HepG2 (cell line): Measurements from ENCODE around the gene TMEM185B. TPM values are rescaled to one million over a fixed set of nuclear protein-coding genes. Genes with fewer than 3 reads are reported as not detected.

Experiments used
- ATAC-seq: fragments of 200-7000 bp; cut with Tn5 transposase; 3 replicates; pipeline ENCODE4 v1.9.1; 2020; ENCODE audit warnings: mild to moderate bottlenecking, moderate library complexity
- BruUV-seq: library from RNA; stranded (reverse); fragments of 400-500 nt; replicated peaks from 2 replicates; lab custom pipeline; 2021; lab: Mats Ljungman, UMichigan
- CTCF ChIA-PET: fragments of 300-600 bp; formaldehyde crosslinking; extraction: SDS; loops from one replicate; lab custom pipeline; 2021; ENCODE audit warnings: low total read pairs, inconsistent platforms, low intra/inter-chr PET ratio; lab: Yijun Ruan, JAX
- POLR2A ChIA-PET: fragments of 350-600 bp; sonication (Branson Sonifier 250); formaldehyde crosslinking; loops from one replicate; lab custom pipeline; 2020; ENCODE audit warnings: antibody characterized with exemption, inconsistent platforms; lab: Yijun Ruan, JAX
- DNase-seq: peaks from one replicate; pipeline ENCODE4 v3.0.0-alpha.2; 2015; ENCODE audit warnings: low spot score
- FAIRE-seq: peaks from 3 replicates; lab custom pipeline; 2011; peaks lifted over from hg19 to GRCh38; lab: Jason Lieb, UNC
- H2AFZ ChIP-seq: one replicate; pipeline ENCODE4 v1.6.1; 2011; ENCODE audit warnings: low read length, inconsistent platforms
- H3K27ac ChIP-seq: fragments of 300-600 bp; 3 replicates; pipeline ENCODE4 v1.8.0; 2011; ENCODE audit warnings: mixed run types, mild to moderate bottlenecking, mixed read lengths, low read length, inconsistent platforms; ENCODE audit not compliant: insufficient read depth; ENCODE audit errors: extremely low read length
- H3K27me3 ChIP-seq, 2 experiments: fragments of 200-600 bp in 1 of 2; 2 replicates in 1 of 2; 3 replicates in 1 of 2; pipeline versions ENCODE4 v1.6.0 to v1.8.0; 2011; ENCODE audit warnings: low read length in 2 of 2, mild to moderate bottlenecking in 2 of 2, moderate library complexity in 2 of 2, inconsistent platforms in 1 of 2; ENCODE audit not compliant: insufficient read depth in 2 of 2, control insufficient read depth in 1 of 2
- H3K36me3 ChIP-seq, 2 experiments: fragments of 200-600 bp in 1 of 2; replicated peaks in 1 of 2; 2 replicates in 1 of 2; 3 replicates in 1 of 2; pipeline versions ENCODE4 v1.5.1 to v1.8.0; 2011; ENCODE audit warnings: low read length in 2 of 2, inconsistent platforms in 1 of 2; ENCODE audit not compliant: insufficient read depth in 2 of 2, control insufficient read depth in 1 of 2
- H3K4me1 ChIP-seq: 2 replicates; pipeline ENCODE4 v1.5.1; 2012; ENCODE audit warnings: low read length, inconsistent platforms; ENCODE audit not compliant: insufficient read depth
- H3K4me2 ChIP-seq: 2 replicates; pipeline ENCODE4 v1.6.0; 2011; ENCODE audit warnings: low read depth, low read length, inconsistent platforms
- H3K4me3 ChIP-seq, 3 experiments: fragments of 200-600 bp in 1 of 3; sonication (generic), shearing (Covaris generic) in 1 of 3; replicated peaks in 1 of 3; 2 replicates each; pipeline ENCODE4 v1.5.1; 2011 to 2016; ENCODE audit warnings: low read length in 3 of 3, inconsistent platforms in 2 of 3, low read depth in 2 of 3, mild to moderate bottlenecking in 2 of 3, control low read depth in 1 of 3, mixed read lengths in 1 of 3; ENCODE audit not compliant: insufficient read depth in 1 of 3
- H3K79me2 ChIP-seq: one replicate; pipeline ENCODE4 v1.6.1; 2011; ENCODE audit warnings: low read length, inconsistent platforms; ENCODE audit not compliant: insufficient read depth
- H3K9ac ChIP-seq: 2 replicates; pipeline ENCODE4 v1.6.0; 2011; ENCODE audit warnings: mild to moderate bottlenecking, low read depth, low read length, inconsistent platforms; ENCODE audit not compliant: insufficient read depth
- H3K9me3 ChIP-seq: 2 replicates; pipeline ENCODE4 v1.5.1; 2012; ENCODE audit warnings: mild to moderate bottlenecking, low read length
- H4K20me1 ChIP-seq: 2 replicates; pipeline ENCODE4 v1.6.0; 2011; ENCODE audit warnings: inconsistent platforms, mild to moderate bottlenecking, low read length, moderate library complexity; ENCODE audit not compliant: insufficient read depth
- AHR ChIP-seq: IDR thresholded peaks from 2 replicates; pipeline ENCODE4 v1.6.1; 2018; ENCODE audit warnings: missing genetic modification reagents, missing compliant biosample characterization
- BCL6 ChIP-seq: IDR thresholded peaks from 2 replicates; pipeline ENCODE4 v1.6.1; 2016; ENCODE audit warnings: missing genetic modification reagents, missing compliant biosample characterization
- KDM1A ChIP-seq: IDR thresholded peaks from 2 replicates; pipeline ENCODE4 v1.6.1; 2016; ENCODE audit warnings: missing compliant biosample characterization
- NFIB ChIP-seq: sonication (generic); formaldehyde crosslinking; IDR thresholded peaks from 2 replicates; pipeline ENCODE4 v1.9.0; 2021; ENCODE audit warnings: missing genetic modification reagents, mild to moderate bottlenecking, borderline replicate concordance
- PHF5A ChIP-seq: IDR thresholded peaks from one replicate; pipeline ENCODE4 v1.6.1; 2018; ENCODE audit warnings: low read depth, missing genetic modification reagents; ENCODE audit not compliant: unreplicated experiment
- POLR2AphosphoS2 ChIP-seq: IDR thresholded peaks from 2 replicates; pipeline ENCODE4 v1.6.1; 2011; ENCODE audit warnings: low read depth, low read length, improper control_type of control experiment
- RARA ChIP-seq: IDR thresholded peaks from 2 replicates; pipeline ENCODE4 v1.6.1; 2016; ENCODE audit warnings: missing genetic modification reagents, missing compliant biosample characterization
- U2AF2 ChIP-seq: fragments of 200-400 bp; formaldehyde crosslinking; IDR thresholded peaks from 2 replicates; pipeline ENCODE4 v1.6.1; 2017; ENCODE audit warnings: low read depth, mild to moderate bottlenecking, low read length
- ZBED4 ChIP-seq: sonication (generic); formaldehyde crosslinking; IDR thresholded peaks from 2 replicates; pipeline ENCODE4 v1.4.0; 2020; ENCODE audit warnings: missing genetic modification reagents, borderline replicate concordance
- ZNF263 ChIP-seq: sonication (generic); formaldehyde crosslinking; IDR thresholded peaks from 2 replicates; pipeline ENCODE4 v1.4.0; 2020; ENCODE audit warnings: missing genetic modification reagents
- ZNF430 ChIP-seq: sonication (generic); formaldehyde crosslinking; IDR thresholded peaks from 2 replicates; pipeline ENCODE4 v1.9.0; 2021; ENCODE audit warnings: mild to moderate bottlenecking, missing genetic modification reagents
- ZNF768 ChIP-seq: sonication (generic); formaldehyde crosslinking; IDR thresholded peaks from 2 replicates; pipeline ENCODE4 v1.4.0; 2020; ENCODE audit warnings: missing genetic modification reagents
- WGBS: methylation state at CpG from one replicate; pipeline ENCODE4 v1.1.6; 2017; ENCODE audit warnings: low lambda C conversion rate; 5-methylcytosine and 5-hydroxymethylcytosine counted together
- in situ Hi-C: cut with HindIII; loops from 2 replicates; pipeline ENCODE4 v1.10.0; 2017; ENCODE audit warnings: low pct_unique_long_range_greater_than_20kb; ENCODE audit not compliant: extremely low pct_ligation_motif_present
- intact Hi-C: fragments of 100-400 bp; cut with micrococcal nuclease; formaldehyde crosslinking; loops from one replicate; pipeline ENCODE4 v1.10.0; 2022; ENCODE audit not compliant: unreplicated experiment
- polyA plus RNA-seq, 8 experiments: library from polyadenylated mRNA; depleted of rRNA in 3 of 8; stranded (reverse) in 7 of 8; unstranded in 1 of 8; fragments of >200 nt; fragmentation: Illumina TruSeq in 4 of 8; extraction: Trizol in 4 of 8; gene quantifications; 2 replicates each; pipeline versions ENCODE4 v1.2.1 to v1.2.3, GENCODE V29; 2011 to 2016; ENCODE audit warnings: low read depth in 4 of 8, missing spikeins in 1 of 8, mixed read lengths in 1 of 8; ENCODE audit not compliant: insufficient read depth in 1 of 8
- total RNA-seq, 5 experiments: library from RNA; depleted of rRNA; stranded (reverse); fragments of >200 nt; fragmentation: Illumina TruSeq; extraction: Trizol; gene quantifications; 2 replicates each; pipeline ENCODE4 v1.2.3, GENCODE V29; 2016; ENCODE audit warnings: low read depth in 1 of 5

Gene TMEM185B
- total and polyA plus RNA-seq, 2 of the 13 experiments (the other 11 are each of a cell fraction or from before 2014, with no cell fraction given), result 5.6 to 7.0 TPM

- TF ChIP-seq ZBED4 (CRISPR knock-in tag) (no peak), POLR2AphosphoS2 (no peak), AHR (CRISPR knock-in tag) (no peak)
Observed at GRCh38 chr2:120245520-120246332, 22.5 kb upstream of the TMEM185B start (continued).

DNA sequence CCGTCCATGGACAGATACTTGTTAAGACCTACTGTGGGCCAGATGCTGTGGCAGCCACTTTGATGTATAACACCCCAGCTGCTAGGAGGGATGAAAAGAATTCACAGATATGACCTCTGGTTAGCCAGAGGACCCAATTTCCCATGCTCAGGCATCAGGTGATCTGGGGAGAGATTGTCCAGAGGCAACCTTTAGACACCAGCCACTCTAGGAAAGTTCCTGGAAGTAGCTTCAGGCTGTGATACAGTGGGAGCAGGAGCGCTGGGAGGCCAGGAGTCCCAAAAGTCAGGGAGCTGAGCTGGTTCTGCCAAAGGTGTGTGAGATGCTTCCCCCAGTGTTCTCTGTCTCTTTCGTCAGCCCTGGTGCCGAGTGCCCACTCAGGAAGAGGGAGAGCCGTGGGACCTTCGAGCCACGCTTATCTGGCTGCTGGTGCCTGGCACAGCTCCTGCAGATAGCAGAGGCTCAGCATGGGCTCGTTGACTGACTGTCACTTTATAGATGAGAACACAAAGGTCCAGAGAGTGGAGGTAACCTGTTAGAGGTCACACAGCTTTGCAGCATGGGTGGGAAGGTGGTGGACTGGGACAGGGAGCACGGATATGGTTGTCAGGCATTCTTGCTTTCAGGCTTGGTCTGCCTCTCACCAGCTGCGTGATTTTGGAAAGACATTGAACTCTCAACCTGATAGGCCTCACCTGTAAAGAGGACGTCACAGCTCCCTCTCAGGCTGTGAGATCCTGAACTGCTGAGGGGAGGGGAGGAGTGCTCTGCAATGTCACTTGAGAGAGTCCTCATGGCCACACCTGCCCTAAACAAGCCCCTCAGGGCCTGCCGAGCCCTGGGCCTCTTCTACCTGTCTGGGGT lies 21.7 kb upstream of the TMEM185B start:
- H3K27ac ChIP-seq, result no peak overlapping the region
- 41% methylated on average over 11 of the region's 12 CpGs for WGBS
- in situ Hi-C loops (no loop called here), intact Hi-C loops (no loop called here)
- BruUV-seq, result no TSS peak
- DNase-seq (no peak), FAIRE-seq (no peak), ATAC-seq (peak; percentile 17)
- H3K79me2 ChIP-seq, result no peaks in the 10 kb centered on the region
- peak overlapping the region in 1 of 3 experiments; percentile 45; a peak in 1 of 6 replicates for H3K4me3 ChIP-seq
- H3K9ac ChIP-seq, result 0 out of 2 replicates have a peak overlapping the region, but pooled peaks have one; percentile 30
- no peaks in the 10 kb centered on the region for H4K20me1 ChIP-seq
- H3K4me2 ChIP-seq, result peak overlapping the region; percentile 56
- TF ChIP-seq KDM1A (CRISPR knock-in tag) (0 out of 2 replicates have a peak, but pooled peaks have one; percentile 26), ZNF263 (CRISPR knock-in tag) (peak; percentile 48; the same call in 1 of the 2 replicates), RARA (CRISPR knock-in tag) (peak; percentile 60), U2AF2 (no peak), PHF5A (CRISPR knock-in tag) (no peak), ZNF768 (CRISPR knock-in tag) (peak; percentile 94), NFIB (CRISPR knock-in tag) (0 out of 2 replicates have a peak, but pooled peaks have one; percentile 66), BCL6 (CRISPR knock-in tag) (peak; percentile 96), ZNF430 (CRISPR knock-in tag) (0 out of 2 replicates have a peak, but pooled peaks have one; percentile 22)
- ChIA-PET CTCF (no interaction called here), POLR2A (interaction anchor here (1.3 kb wide), 1 partner anchor 8 kb away, joined by 3 read pairs; the partner anchor contains the start of gene RALB)
- H3K27me3 ChIP-seq, result peaks cover 5 to 41% of the 10 kb centered on the region in 2 experiments; a peak in 4 of 5 replicates
- H3K9me3 ChIP-seq, result no peaks in the 10 kb centered on the region
- H2AFZ ChIP-seq, result no peak overlapping the region
- no peaks in the 10 kb centered on the region for H3K36me3 ChIP-seq
- peaks cover 32% of the 10 kb centered on the region for H3K4me1 ChIP-seq
